GM12874 (cell line): Measurements from ENCODE around the gene LIMK1.

Source experiments
- CTCF ChIP-seq: IDR thresholded peaks from 2 replicates; pipeline ENCODE4 v1.5.1; 2011; ENCODE audit warnings: low read depth, mild to moderate bottlenecking, control low read depth, low read length, moderate library complexity; ENCODE audit not compliant: insufficient read depth

LIMK1 gene

GRCh38 chr7:74074770-74075169 lies 8.8 kb upstream of the LIMK1 start:
- TF ChIP-seq CTCF, result no peak

GRCh38 chr7:74078461-74078860 lies 5.1 kb upstream of the LIMK1 start:
- no peak for TF ChIP-seq CTCF

- no peak for TF ChIP-seq CTCF
Measured at GRCh38 chr7:74082770-74083116, 861 bp upstream of the LIMK1 start.

GRCh38 chr7:74083928-74084721 lies 521 bp downstream of the LIMK1 start:
- no peak for TF ChIP-seq CTCF

- no peak for TF ChIP-seq CTCF
Measured at GRCh38 chr7:74084722-74085578, 1.3 kb downstream of the LIMK1 start.

- TF ChIP-seq CTCF, result no peak
Measured at GRCh38 chr7:74087791-74088453, 4.3 kb downstream of the LIMK1 start.

- TF ChIP-seq CTCF, result no peak
Measured at GRCh38 chr7:74092321-74092963, 8.8 kb downstream of the LIMK1 start.
